ENCODE results near the gene CCDC152. TPM values are rescaled to one million over a fixed set of nuclear protein-coding genes. Genes with fewer than 3 reads are reported as not detected.

The CCDC152 gene
- total RNA-seq, 2 donors from 2014 or later = 0.81 to 4.7 TPM

GRCh38 chr5:42787073-42787472 is 30.5 kb downstream of the CCDC152 start:
- TF ChIP-seq CTCF (IDR thresholded peaks at IDR 0.05) = no peak
- Histone ChIP-seq H3K4me3 (no peak overlapping the region), H3K9me3 (peaks cover 20% of the 10 kb centered on the region), H3K36me3 (no peaks in the 10 kb centered on the region), H3K27ac (no peak overlapping the region), H3K27me3 (replicated peaks; ENCODE audit: insufficient read depth) (no peaks in the 10 kb centered on the region), H3K4me1 (ENCODE audit: control insufficient read depth in 1 of 2, low read depth in 2 of 2) (no peaks in the 10 kb centered on the region)
- no peak for DNase-seq (ENCODE audit: low spot score)
- ATAC-seq (ENCODE audit: insufficient number of reproducible peaks, low FRiP score, low read depth) = no peak

- Histone ChIP-seq H3K4me1 (ENCODE audit: control insufficient read depth in 1 of 2, low read depth in 2 of 2) (no peaks in the 10 kb centered on the region), H3K9me3 (peaks cover 20% of the 10 kb centered on the region), H3K27me3 (replicated peaks; ENCODE audit: insufficient read depth) (no peaks in the 10 kb centered on the region), H3K27ac (no peak overlapping the region), H3K36me3 (no peaks in the 10 kb centered on the region), H3K4me3 (no peak overlapping the region)
- DNase-seq (ENCODE audit: low spot score) (no peak), ATAC-seq (ENCODE audit: insufficient number of reproducible peaks, low FRiP score, low read depth) (no peak)
- TF ChIP-seq CTCF (IDR thresholded peaks at IDR 0.05) = no peak
Observed at GRCh38 chr5:42787845-42788244, 31.2 kb downstream of the CCDC152 start.

GRCh38 chr5:42791151-42791550 is 34.5 kb downstream of the CCDC152 start:
- Histone ChIP-seq H3K9me3 (peaks cover 17% of the 10 kb centered on the region), H3K4me1 (ENCODE audit: control insufficient read depth in 1 of 2, low read depth in 2 of 2) (no peaks in the 10 kb centered on the region), H3K27ac (no peak overlapping the region), H3K27me3 (replicated peaks; ENCODE audit: insufficient read depth) (no peaks in the 10 kb centered on the region), H3K4me3 (no peak overlapping the region), H3K36me3 (no peaks in the 10 kb centered on the region)
- no peak for DNase-seq (ENCODE audit: low spot score)
- ATAC-seq (ENCODE audit: insufficient number of reproducible peaks, low FRiP score, low read depth) = no peak
- TF ChIP-seq CTCF (IDR thresholded peaks at IDR 0.05) = no peak

- DNase-seq (ENCODE audit: low spot score) = no peak
- H3K36me3 ChIP-seq = peaks cover 3% of the 10 kb centered on the region
- no peak for ATAC-seq (ENCODE audit: insufficient number of reproducible peaks, low FRiP score, low read depth)
- peaks cover 3% of the 10 kb centered on the region for H3K9me3 ChIP-seq
- no peaks in the 10 kb centered on the region for H3K27me3 ChIP-seq (replicated peaks; ENCODE audit: insufficient read depth)
- no peak overlapping the region for H3K27ac ChIP-seq
- H3K4me1 ChIP-seq (ENCODE audit: control insufficient read depth in 1 of 2, low read depth in 2 of 2) = no peaks in the 10 kb centered on the region
- H3K4me3 ChIP-seq = no peak overlapping the region
- TF ChIP-seq CTCF (IDR thresholded peaks at IDR 0.05) = no peak
Observed at GRCh38 chr5:42798284-42799240, 41.9 kb downstream of the CCDC152 start.

GRCh38 chr5:42799241-42799608 is 42.6 kb downstream of the CCDC152 start:
- H3K27me3 ChIP-seq (replicated peaks; ENCODE audit: insufficient read depth) = no peaks in the 10 kb centered on the region
- peaks cover 3% of the 10 kb centered on the region for H3K9me3 ChIP-seq
- no peaks in the 10 kb centered on the region for H3K4me1 ChIP-seq (ENCODE audit: control insufficient read depth in 1 of 2, low read depth in 2 of 2)
- no peak overlapping the region for H3K4me3 ChIP-seq
- TF ChIP-seq CTCF (IDR thresholded peaks at IDR 0.05) = no peak
- ATAC-seq (ENCODE audit: insufficient number of reproducible peaks, low FRiP score, low read depth) = no peak
- no peak for DNase-seq (ENCODE audit: low spot score)
- no peak overlapping the region for H3K27ac ChIP-seq
- H3K36me3 ChIP-seq = peaks cover 3% of the 10 kb centered on the region

Data from thoracic aorta (tissue), 2 donors.